ENCODE data around the gene HMGN1.
A peak's percentile ranks its signal among the peaks of the same experiment; 100 is the strongest.
"Not testable (repeated sequence)": the region's sequence is repeated elsewhere in the genome, so short reads cannot be mapped to it uniquely, and the experiment has no call there.

The HMGN1 gene, protein sequence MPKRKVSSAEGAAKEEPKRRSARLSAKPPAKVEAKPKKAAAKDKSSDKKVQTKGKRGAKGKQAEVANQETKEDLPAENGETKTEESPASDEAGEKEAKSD

DNA sequence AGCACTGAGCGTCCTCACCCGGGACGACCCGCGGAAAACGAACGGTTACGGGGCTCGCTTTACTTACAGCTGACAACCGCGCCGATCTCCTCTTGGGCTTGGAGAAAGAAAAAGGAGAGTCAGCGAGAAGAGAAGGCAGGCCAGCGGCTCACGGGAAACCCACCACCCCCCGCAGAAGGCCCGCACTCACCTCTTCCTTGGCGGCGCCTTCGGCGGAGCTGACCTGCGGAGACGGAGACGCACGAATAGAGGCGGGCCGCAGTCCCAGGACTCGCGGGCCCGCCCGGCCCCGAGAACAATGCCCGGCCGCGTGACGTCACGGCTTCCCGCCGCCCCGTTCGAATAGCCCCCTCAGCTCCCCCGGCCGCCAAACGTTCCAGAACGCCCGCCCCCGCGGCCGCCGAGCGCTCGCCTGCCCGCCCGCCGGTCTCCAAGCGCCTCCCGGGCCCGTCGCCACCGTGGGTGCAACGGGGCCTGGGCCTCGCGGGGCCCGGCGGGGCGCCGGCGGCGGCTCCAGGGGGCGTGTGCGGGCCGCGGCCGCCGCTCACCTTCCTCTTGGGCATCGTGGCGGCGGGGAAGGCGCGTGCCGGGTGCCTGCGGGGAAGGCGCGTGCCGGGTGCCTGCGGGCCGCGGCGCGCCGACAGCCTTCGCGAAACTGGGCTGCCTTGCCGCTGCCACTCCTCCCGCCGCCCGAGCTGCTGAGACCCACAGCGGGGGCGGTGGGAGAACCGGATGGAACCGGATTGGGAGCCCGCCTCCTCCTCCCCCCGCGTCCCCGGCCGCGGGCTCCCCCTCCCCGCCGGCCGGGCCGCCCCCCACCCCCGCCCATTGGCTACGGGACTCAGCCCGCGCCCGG, at the start of gene HMGN1:
TSS of gene HMGN1 (minus strand) at position 734 of the 856 bp plus-strand sequence. CDS start at position 563, 171 bp downstream.
- FAIRE-seq: no peak

DNA sequence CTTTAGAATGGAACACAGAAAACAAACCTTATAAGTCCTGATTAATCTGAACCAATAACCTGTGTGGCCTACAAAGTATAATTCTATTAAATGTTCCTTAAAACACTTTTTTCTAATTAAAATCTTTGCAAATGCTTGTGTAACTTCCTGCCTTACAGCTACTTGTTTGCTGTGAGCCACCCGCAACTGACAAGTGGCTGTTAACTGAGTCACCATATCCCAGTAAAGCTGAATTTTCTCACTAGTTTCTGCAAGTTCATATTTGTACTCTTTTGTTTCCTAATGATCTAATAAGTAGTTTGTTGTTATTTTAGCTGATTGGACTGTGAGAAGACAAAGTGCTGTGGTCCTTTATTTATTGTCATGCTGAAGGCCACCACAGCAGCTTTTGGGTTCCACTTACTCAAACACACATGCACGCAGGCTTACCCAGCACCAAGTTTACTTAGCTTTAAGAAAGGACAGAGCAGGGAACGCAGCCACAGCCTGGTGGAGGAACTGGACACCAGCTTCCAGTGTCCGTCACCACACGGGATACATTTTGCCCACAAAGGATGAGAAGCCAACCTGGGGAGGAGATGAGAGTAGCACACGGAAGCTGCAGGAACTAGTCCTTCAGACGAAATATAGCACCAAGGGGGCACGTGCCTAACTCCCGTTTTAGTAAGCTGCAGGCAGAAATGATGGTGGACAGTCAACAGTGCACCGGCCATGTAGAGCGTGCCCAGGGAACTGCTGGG, 48.9 kb upstream of the HMGN1 start:
- no peak for FAIRE-seq

DNA sequence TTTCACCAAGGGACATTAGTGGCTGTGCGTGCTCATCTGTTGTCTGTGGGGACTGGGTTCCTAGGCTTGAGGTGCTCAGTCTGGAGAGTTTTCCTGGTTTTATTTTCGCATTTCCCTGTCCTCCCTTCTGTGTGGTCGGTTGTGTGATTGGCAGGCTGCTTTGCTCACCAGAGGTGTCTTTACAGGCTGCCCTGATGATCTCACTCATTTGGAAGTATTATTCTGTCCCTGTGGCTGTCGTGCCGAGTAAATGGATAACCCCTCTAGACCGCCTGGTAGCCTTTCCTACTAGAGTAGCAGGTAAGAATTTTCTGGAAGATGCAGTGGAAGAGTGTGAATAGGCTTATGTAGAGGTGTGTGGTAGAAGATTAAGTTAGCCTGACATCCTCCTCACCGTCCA, 44.1 kb upstream of the HMGN1 start:
- FAIRE-seq: no peak

DNA sequence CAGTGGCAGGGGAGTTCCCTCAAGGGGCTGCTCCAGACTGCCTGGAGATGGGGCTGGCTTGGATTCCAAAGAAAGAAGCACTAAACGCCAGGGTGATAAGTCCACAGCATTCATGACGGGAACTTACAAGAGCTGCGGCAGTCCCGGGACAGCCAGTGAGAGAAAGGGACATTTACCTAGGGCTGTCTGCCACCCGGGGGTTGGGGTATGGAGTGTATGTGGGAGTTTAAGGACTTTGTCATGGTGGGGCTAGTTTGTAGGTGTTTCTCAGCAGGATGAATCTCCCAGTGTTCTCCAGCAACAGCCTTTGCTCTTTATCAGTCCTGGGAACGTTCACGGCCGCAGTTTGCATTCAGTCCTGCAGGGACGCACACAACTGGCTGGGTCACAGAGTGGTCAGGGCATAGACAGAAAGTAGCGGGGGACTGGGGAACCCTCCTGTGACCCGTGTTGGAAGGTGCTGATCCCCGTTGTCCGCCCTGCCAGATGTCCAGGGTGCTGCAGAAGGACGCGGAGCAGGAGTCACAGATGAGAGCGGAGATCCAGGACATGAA, 41.4 kb upstream of the HMGN1 start:
- no peak for FAIRE-seq

DNA sequence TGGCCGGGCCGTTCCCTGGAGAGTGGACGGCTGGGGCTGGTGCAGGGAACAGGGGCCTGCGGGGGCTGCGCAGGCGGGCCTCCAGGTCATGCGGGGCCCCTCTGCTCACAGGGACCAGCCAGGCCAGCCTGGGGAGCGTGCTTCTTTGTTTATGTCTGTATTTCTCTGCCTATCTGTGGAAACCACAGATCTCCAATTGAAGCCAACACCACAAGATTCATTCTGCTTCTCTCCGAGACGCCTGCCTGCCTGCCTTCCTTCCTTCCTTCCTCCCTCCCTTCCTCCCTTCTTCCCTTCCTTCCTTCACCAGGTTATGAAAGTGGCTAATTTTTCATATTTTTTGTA, 39.9 kb upstream of the HMGN1 start:
- FAIRE-seq: no peak

DNA sequence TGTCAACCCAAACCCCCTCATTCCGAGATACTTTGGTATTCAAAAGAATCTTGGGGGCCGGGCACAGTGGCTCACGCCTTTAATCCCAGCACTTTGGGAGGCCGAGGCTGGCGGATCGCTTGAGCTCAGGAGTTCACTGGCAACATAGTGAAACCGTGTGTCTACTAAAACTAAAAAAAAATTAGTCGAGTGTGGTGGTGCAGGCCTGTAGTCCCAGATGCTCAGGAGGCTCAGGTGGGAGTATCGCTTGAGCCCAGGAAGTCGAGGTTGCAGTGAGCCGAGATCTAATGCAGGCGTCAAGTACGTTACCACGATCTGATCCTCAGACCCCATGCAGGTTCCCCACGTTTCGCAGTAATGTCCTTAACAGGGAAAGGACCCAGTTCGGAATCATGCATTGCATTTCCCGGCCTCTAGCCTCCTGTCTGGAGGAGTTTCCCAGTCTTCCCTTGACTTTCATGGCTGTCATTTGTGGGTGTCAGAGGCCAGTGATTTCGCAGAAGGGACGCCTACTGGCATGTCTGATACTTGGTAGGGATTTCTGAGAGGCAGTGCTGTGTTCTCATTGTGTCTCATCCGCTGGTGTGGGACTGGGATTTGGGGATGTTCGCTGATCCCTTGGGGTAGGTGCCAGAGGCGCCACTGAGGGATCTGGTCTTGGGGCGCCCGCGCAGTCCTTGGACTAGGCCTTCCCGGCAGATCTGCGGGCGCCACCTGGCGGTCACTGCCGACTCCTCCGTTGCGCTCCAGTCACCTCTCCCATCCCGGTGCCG, 39.3 kb upstream of the HMGN1 start:
- no peak for FAIRE-seq

DNA sequence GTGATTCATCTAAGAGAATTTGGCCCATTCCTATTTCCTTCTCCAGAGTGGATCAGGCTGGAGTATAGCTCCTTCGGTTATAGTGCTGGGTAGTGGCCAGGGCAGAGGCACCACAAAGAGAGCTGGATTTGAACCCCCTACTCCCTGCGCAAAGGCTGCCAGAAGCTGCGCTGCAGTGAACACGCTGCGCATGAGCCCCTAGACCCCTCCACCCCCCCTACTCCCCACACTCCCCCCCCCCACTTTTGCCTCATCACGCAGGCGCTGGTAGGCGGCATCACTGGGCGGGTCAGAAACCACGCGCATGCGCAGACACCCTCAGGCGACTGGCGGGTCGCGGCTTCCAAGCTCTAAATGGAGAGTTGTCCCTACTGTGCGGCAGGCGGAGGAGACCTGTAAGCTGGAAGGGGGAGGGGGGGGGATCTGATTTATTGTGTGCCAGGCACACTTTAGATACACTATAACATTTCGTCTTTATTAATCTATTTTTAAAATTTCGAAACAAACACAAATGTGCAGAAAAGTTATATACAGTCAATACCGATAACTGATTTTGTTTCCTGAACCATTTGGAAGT, 38.7 kb upstream of the HMGN1 start:
- no peak for FAIRE-seq

DNA sequence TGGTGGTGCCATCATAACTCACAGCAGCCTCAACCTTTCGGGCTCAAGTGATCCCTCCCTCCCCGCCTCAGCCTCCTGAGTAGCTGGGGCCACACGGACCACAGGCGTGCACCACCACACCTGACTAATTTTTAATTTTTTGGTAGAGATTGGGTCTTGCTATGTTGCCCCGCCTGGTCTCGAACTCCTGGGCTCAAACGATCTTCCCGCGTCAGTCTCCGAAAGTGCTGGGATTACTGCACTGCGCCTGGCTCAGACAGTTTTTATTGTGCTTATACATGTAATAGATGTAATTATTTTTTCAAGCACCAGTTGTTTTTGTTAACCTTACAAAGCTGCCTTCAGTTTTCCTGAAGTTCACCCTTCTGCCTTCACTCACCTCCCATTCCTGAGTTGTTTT, 38.0 kb upstream of the HMGN1 start:
- no peak for FAIRE-seq

DNA sequence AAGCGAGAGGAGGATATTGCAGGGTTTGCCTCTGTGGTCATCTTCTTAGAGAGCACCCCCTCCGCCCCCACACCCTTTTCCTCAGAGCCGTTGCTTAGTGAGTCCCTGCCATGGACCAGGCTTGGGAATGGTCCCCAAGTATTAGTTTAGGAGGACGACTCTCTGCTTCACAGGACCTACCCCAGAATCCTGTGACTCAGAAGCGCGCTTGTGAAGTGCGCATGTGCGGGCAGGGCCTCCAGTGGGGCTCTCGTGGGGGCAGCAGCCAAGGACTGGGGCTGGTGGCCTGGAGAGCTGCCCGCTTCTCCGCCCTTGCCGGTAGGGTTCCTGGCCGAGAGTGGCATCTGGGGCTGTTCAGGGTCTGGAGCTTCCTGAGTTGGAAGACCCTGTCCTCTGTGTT, 37.3 kb upstream of the HMGN1 start:
- no peak for FAIRE-seq

DNA sequence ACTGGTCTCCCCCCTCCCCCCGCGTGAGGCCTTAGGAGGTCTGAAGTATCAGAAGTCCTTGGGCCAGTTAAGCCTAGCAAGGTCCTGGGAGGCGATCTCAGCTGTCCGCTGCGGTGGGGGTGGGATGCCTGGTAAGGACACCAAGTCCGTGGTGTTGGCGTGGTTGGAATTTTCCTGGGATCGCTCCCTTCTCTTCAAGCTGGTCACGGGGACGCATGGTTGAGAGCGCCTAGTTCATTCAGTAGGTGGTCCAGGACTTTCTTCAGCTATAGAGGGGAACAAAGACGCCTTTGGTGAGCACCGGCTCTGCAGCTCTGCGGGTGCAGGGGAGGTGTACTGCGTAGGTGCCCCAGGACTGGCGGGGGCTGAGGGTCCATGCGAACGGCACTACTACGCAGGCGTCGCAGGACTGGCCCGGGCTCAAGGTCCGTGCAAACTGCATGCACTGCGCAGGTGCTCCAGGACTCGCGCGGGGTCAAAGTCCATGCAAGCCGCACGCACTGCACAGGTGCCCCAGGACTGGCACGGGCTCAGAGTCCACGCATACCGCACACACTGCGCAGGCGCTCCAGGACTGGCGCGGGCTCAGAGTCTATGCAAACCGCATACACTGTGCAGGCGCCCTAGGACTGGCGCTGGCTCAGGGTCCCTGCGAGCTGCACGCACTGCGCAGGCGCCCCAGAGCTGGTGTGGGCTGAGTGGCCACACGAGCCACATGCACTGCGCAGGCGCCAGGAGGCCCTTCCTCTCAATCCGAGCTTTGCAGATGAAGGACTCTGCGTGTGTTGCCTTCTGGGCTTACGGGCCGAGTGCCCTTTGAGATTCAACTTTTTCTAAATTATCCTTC, 36.6 kb upstream of the HMGN1 start:
- no peak for FAIRE-seq

DNA sequence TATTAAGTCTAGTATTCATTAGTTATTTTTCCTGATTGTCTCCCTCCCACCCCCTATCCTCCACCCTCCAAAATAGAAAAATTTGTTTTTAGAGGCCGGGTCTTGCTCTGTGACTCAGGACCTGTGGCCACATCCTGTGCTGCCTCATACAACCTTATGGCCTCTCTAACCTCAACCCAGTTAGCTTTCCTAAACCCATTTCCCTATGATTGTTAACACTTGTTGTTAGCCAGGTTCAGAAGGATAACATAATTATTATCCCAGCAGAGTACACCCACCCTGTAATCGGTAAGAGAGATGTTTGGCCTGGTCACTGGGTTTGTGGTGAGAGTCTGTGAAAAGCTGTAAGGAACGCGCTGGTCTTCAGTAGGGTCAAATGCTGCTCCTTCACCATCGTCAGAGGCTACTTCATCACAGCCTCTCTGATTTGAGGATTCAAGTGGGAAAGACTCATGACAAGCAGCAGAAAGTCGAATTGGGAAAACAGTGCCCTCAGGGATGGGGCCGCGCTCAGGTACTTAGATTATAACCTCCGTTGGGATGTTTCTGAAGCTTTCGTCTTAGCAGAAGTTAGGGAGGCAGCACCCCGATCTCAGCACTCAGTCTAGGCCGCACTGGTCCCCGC, 35.9 kb upstream of the HMGN1 start:
- no peak for FAIRE-seq

DNA sequence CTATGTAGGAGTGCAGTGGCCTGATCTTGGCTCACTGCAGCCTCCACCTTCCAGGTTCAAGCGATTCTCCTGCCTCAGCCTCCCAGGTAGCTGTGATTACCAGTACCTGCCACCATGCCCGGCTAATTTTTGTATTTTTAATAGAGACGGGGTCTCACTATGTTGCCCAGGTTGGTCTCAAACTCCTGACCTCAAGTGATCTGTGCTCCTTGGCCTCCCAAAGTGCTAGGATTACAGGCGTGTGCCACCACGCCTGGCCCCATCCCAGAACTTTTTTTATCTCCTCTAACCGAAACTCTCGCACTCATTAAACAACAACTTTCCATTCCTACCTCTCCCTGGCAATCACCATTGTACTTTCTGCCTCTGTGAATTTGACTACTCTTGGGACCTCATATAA, 33.2 kb upstream of the HMGN1 start:
- not testable (repeated sequence) for FAIRE-seq

DNA sequence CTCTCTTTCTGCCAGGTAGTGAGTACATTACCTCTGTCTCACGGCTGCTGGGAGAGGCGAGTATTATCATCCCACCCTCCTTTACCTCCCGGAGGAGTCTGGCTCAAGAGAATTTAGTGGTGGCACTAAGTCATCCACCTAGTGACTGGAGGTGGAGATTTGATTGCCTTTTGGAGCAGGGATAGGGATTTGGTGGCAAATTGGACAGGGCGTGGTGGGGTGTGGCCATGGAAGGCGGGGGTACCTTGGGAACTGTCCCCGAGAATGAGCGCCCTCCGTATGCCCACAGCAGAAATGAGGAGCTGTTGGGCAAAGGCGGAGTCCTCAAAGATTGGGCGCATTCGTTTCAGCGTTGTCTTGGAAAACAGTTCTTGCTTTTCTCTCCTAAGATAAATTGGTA, 32.1 kb upstream of the HMGN1 start:
- no peak for FAIRE-seq

DNA sequence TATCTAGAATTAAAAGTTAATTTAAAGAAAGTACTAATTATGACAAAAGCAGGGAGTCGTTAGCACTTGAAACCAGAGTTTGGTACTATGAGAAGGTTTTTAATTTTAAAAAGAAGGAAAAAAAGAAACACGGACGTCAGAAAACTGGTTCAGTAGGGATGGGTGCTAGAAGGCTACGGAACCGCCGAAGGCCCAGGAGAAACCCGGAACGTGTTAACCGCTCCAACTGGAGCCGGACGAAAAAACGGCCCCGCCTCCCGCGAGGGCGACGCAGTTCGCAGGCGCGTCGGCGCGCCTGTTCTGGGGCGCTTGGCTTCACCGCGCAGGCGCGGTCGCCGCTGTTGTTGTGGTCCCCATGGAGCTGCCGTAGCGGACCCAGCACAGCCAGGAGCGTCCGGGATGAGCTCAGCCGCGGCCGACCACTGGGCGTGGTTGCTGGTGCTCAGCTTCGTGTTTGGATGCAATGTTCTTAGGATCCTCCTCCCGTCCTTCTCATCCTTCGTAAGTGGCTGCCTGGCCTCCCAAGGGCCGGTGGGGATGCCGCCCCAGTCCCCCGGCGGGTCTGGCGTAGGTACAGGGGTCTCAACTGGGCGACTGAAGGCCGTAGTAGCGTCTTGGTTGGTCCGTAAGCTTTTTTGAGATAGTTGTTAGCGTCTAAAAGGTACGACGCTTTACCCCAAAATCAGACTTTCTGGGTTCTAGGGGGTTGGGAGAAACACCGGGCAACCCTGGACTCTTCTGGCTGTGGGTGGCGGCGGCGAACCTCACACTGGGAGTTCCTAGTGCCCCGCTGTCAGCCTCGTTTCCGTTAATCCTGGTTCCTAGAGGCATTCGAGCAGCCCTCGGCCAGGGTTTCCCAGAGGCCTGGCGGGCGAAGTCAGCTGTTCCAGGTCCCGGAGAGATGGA, 31.4 kb upstream of the HMGN1 start:
- FAIRE-seq: no peak

DNA sequence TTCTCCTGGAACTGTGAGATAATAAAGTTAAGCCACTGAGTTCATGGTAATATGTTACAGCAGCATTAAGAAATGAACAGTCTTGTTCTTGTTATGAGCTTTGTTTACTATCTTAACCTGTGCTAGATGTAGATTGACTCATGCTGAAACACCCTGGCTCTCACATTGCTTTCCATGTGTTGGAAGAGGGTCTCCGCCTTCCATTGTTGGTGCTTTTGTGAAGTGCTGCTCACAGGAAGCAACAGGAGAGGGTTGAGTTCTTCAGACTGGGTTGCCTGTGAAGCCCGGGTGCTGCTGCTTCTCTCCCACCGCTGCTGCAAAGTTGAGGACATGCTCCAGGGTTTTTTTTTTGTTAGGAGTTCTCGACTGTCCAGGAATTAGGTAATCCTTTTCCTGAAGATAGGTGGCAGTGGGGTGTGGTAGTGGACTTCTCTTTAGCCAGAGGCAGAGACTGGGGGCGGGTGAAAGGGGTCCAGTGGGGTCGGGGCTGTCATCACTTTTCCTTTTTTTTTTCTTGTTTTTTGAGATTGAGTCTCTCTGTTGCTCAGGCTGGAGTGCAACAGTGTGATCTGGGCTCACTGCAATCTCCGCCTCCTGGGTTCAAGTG, 28.7 kb upstream of the HMGN1 start:
- FAIRE-seq: no peak

DNA sequence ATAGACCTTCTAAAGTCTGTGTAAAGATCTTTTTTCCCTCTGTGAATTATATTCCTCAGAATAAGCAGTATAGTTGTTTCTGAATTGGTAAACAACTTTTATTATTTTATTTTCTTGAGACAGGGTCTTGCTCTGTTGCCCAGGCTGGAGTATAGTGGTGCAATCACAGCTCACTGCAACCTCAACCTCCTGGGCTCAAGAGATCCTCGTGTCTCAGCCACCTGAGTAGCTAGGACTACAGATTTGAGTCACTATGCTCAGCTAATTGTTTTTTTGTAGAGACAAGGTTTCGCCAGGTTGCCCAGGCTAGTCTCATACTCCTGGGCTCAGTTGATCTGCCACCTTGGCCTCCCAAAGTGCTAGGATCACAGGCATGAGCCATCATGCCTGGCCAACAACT, 26.6 kb upstream of the HMGN1 start:
- FAIRE-seq: no peak

DNA sequence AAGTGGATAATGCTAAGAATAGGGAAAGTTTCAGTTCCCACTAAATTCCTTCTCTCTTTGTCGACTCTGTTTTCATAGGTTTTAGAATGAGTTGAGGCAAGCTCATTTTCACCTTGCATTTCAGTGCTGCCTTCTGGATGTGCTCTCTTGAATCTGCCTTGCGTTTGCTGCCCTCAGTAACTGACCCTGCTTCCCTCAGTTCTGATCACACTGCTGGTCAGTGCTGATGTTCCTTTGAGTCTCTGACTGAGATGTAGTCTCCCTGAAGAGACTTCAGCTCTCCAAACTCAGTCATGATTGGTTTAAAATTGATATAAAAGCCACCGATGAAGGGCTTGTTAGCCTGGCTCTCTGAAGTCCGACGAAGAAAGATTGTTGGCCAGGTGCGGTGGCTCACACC, 25.2 kb upstream of the HMGN1 start:
- no peak for FAIRE-seq

DNA sequence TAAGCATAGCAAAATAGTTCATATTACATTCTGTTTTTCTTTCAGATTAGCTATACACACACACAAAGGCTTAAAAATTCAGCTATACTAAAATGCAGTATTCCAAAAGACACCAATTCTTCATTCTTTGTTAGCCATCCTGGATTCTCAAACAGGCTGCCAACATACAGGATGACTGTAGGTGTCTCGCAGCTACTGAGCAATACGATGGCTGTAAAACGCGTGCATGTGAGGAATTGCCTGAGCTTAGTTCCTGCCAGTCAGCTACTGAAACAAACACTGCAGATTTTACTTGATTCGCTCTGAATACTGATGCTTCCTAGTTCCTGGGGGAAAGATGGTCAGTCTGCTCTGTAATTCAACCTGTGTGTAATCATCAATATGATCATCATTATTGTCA, 24.7 kb upstream of the HMGN1 start:
- peak; percentile 3 for FAIRE-seq

DNA sequence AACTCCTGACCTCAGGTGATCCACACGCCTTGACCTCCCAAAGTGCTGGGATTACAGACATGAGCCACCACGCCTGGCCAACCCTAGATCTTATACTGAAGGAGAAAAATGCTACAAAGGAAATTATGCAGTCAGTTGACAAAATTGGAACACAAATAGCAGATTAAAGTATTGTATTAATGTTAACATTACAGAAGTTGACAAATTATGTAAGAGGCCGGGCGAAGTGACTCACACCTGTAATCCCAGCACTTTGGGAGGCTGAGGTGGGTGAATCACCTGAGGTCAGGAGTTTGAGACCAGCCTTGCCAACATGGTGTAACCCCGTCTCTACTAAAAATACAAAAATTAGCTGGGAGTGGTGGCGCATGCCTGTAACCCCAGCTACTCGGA, 21.0 kb upstream of the HMGN1 start:
- not testable (repeated sequence) for FAIRE-seq

DNA sequence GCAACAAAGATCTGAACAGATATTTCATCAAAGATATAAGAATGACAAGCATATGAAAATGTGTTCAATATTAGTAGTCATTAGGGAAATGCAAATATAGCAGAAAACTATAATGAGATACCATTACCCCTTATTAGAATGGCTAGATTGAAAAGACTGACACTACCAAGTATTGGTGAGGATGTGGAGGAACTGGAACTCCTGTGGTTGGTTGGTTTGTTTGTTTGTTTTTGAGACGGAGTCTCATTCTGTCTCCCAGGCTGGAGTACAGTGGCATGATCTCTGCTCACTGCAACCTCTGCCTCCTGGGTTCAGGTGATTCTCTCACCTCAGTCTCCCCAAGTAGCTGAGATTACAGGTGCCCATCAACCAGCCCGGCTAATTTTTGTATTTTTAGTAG, 18.9 kb upstream of the HMGN1 start:
- no peak for FAIRE-seq
